NT2/D1 (cell line): ENCODE measurements around the gene PCYOX1L.
A peak's percentile ranks its signal among the peaks of the same experiment; 100 is the strongest.

Source experiments
- DNase-seq: peaks from one replicate; pipeline ENCODE4 v3.0.0-alpha.2; 2011; ENCODE audit warnings: low read depth, low spot score
- H3K27me3 ChIP-seq: 2 replicates; pipeline ENCODE4 v1.6.0; 2011; ENCODE audit warnings: mild to moderate bottlenecking; ENCODE audit not compliant: insufficient read length, insufficient read depth
- H3K36me3 ChIP-seq: 2 replicates; pipeline ENCODE4 v1.6.1; 2011; ENCODE audit warnings: mild to moderate bottlenecking, low read length, mixed read lengths; ENCODE audit not compliant: insufficient read depth, insufficient read length
- H3K4me1 ChIP-seq: 2 replicates; pipeline ENCODE4 v1.5.1; 2011; ENCODE audit not compliant: insufficient read depth, insufficient read length
- H3K4me3 ChIP-seq: 2 replicates; pipeline ENCODE4 v1.5.1; 2011; ENCODE audit warnings: low read depth; ENCODE audit not compliant: insufficient read length
- H3K9ac ChIP-seq: 2 replicates; pipeline ENCODE4 v1.6.0; 2011; ENCODE audit warnings: low read depth; ENCODE audit not compliant: insufficient read length
- H3K9me3 ChIP-seq: 2 replicates; pipeline ENCODE4 v1.5.1; 2011; ENCODE audit warnings: mild to moderate bottlenecking, low read length; ENCODE audit not compliant: insufficient read depth
- SUZ12 ChIP-seq: IDR thresholded peaks from 2 replicates; pipeline ENCODE4 v1.6.1; 2011; ENCODE audit not compliant: insufficient read length, insufficient read depth; ENCODE audit errors: extremely low read depth
- YY1 ChIP-seq: IDR thresholded peaks from 2 replicates; pipeline ENCODE4 v1.6.1; 2011; ENCODE audit not compliant: insufficient read length, insufficient read depth
- ZNF274 ChIP-seq: IDR thresholded peaks from 2 replicates; pipeline ENCODE4 v1.6.1; 2011; ENCODE audit warnings: mild to moderate bottlenecking, low read depth, low read length

PCYOX1L gene

GRCh38 chr5:149340920-149341319 lies 16.9 kb upstream of the PCYOX1L start:
- no peaks in the 10 kb centered on the region for H3K27me3 ChIP-seq
- TF ChIP-seq ZNF274 = no peak
- no peak for TF ChIP-seq YY1
- no peak for TF ChIP-seq SUZ12
- no peak for DNase-seq

DNA sequence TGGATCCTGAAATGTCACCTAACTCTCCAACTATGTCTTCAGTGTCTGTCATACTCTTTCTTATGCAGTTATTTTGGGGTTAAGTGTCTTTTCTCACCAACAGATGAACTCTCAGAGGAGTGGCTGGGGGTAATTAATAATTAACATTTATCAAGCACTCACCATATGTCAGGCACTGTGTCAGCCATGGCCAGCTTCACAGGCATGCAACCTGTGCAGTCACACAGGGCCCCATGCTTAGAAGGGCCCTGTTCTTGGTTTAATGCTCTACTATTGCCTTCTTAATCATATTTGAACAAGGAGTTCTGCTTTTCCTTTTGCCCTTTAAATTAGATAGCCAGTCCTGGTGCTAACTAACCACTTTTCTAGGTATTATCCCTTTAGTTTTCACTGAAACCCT lies 16.0 kb upstream of the PCYOX1L start:
- TF ChIP-seq YY1 (no peak), SUZ12 (no peak), ZNF274 (no peak)

More at GRCh38 chr5:149340920-149341319, 16.9 kb upstream of the PCYOX1L start:
- Histone ChIP-seq H3K36me3 (no peaks in the 10 kb centered on the region), H3K4me3 (no peak overlapping the region), H3K4me1 (no peaks in the 10 kb centered on the region), H3K9me3 (no peaks in the 10 kb centered on the region), H3K9ac (no peak overlapping the region)

DNA sequence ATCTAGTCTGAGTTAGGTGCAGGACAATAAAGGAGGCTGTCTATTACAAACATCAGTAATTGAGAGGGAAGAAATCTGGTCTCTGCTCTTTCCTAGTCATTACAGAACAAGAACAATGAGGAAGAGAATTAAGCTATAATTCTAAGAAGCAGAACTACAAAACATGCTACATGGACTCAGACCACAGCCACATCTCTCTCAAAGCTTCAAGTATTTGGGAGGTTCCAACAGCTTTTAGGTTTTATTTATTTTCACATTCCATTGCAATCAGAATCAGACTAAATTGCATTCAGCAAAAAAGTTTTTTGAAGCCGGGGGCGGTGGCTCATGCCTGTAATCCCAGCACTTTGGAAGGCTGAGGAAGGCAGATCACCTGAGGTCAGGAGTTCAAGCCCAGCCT lies 13.7 kb upstream of the PCYOX1L start:
- TF ChIP-seq SUZ12 (no peak), YY1 (no peak), ZNF274 (no peak)
- no peak for DNase-seq
- Histone ChIP-seq H3K9me3 (no peaks in the 10 kb centered on the region), H3K4me1 (no peaks in the 10 kb centered on the region), H3K27me3 (no peaks in the 10 kb centered on the region), H3K4me3 (no peak overlapping the region), H3K9ac (peak overlapping the region; percentile 52), H3K36me3 (peaks cover 23% of the 10 kb centered on the region)

More for the DNA sequence above, 16.0 kb upstream of the PCYOX1L start:
- no peak overlapping the region for H3K9ac ChIP-seq
- H3K27me3 ChIP-seq = no peaks in the 10 kb centered on the region
- DNase-seq = no peak
- H3K9me3 ChIP-seq = no peaks in the 10 kb centered on the region
- H3K4me3 ChIP-seq = no peak overlapping the region
- no peaks in the 10 kb centered on the region for H3K4me1 ChIP-seq
- H3K36me3 ChIP-seq = peaks cover under 1% of the 10 kb centered on the region

DNA sequence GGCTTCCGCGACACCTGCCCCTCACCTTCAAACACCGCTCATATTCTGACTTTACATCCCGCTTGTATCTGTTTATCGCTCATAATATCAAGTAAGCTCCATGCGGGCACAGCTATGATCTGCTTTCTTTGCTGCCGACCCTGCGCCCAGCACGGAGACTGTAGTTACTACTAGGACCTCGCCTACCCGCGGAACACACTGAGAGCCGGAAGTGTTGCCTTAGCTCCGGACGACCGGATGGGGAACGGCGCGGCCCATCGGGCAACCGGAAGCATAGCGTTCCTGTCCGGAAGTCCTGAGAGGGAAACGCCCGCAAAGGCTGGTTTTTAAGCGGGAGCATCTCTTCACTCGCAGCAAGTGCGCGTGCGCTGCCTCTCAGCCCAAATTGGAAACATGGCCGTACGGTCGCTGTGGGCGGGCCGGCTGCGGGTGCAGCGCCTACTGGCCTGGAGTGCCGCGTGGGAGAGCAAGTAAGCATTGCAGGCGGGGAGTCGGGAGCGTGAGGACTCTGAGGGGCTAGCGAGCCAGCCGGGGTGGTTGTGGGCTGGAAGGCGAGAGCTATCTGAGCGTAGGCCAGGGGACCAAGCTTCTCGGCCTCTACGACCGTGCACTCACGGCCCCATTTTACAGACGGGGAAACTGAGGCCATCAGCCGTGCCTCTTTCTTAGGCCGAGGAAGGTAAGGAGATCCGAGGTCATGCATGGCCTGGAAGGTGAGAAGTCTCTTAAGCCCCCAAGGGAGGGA lies 12.5 kb upstream of the PCYOX1L start, which contains the start of gene GRPEL2:
Gene GRPEL2, plus strand, starts transcription at position 353 of the 745 bp plus-strand sequence. Its CDS starts 41 bp downstream, at position 394.
- Histone ChIP-seq H3K9me3 (no peaks in the 10 kb centered on the region), H3K4me3 (peak within 1 kb of the TSS; percentile 89), H3K27me3 (no peaks in the 10 kb centered on the region), H3K9ac (peak within 1 kb of the TSS; percentile 93), H3K36me3 (peaks cover 35% of the 10 kb centered on the region), H3K4me1 (no peaks in the 10 kb centered on the region)
- TF ChIP-seq ZNF274 (no peak), YY1 (peak; percentile 33), SUZ12 (no peak)
- peak; percentile 91 for DNase-seq

DNA sequence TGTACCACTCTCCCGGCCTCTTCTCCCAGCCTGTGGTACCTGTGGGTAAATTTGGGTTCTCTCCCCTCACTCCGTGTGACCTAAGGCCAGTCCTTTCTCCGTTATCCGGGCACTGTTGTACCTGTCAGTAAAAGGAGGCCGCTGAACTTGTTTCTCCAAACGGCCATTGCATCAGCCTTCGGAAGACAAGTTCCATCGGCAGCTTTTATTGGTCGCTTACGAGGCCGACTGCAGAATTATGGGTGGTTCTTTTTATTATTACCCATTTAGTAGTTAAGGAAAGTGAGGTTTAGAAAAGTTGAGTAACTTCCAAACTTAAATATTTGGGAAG lies 12.0 kb upstream of the PCYOX1L start:
- Histone ChIP-seq H3K36me3 (peaks cover 40% of the 10 kb centered on the region), H3K9ac (peak overlapping the region; percentile 93), H3K4me3 (peak overlapping the region; percentile 89), H3K27me3 (no peaks in the 10 kb centered on the region), H3K4me1 (no peaks in the 10 kb centered on the region), H3K9me3 (no peaks in the 10 kb centered on the region)
- no peak for DNase-seq
- TF ChIP-seq YY1 (no peak), SUZ12 (no peak), ZNF274 (no peak)

DNA sequence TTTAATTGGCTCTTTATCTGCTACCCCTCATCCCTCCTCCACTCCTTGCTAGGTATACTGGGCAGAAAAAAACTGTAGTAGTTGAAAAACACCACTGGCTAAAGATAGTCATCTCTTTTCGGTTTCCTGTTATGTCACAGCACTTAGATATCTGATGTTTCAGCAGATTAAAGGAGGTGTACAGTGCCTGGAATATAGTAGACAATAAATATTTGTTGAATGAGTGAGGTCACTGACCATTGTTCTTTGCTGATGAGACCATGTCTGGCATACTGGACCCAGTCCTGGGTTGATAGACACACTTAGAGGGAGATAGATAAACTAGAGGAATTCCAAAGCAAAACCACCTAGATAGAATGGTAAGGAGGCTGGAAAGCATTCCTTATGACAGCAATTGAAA lies 9.3 kb upstream of the PCYOX1L start:
- H3K9me3 ChIP-seq = no peaks in the 10 kb centered on the region
- no peak overlapping the region for H3K9ac ChIP-seq
- no peak for TF ChIP-seq ZNF274
- no peak for TF ChIP-seq SUZ12
- TF ChIP-seq YY1 = no peak
- DNase-seq = no peak
- H3K36me3 ChIP-seq = peaks cover 63% of the 10 kb centered on the region
- H3K4me1 ChIP-seq = no peaks in the 10 kb centered on the region
- H3K27me3 ChIP-seq = no peaks in the 10 kb centered on the region
- H3K4me3 ChIP-seq = no peak overlapping the region

- no peaks in the 10 kb centered on the region for H3K4me1 ChIP-seq
- no peak overlapping the region for H3K9ac ChIP-seq
- DNase-seq = no peak
- H3K27me3 ChIP-seq = no peaks in the 10 kb centered on the region
- TF ChIP-seq YY1 (no peak), ZNF274 (no peak), SUZ12 (no peak)
- H3K9me3 ChIP-seq = no peaks in the 10 kb centered on the region
- no peak overlapping the region for H3K4me3 ChIP-seq
- peaks cover 72% of the 10 kb centered on the region for H3K36me3 ChIP-seq
Observed at GRCh38 chr5:149349382-149349781, 8.5 kb upstream of the PCYOX1L start.
